Right hindlimb (tissue), 1 donor: Measurements from ENCODE around the gene CNOT10.
A peak's percentile ranks its signal among the peaks of the same experiment; 100 is the strongest.
"Not testable (repeated sequence)": the region's sequence is repeated elsewhere in the genome, so short reads cannot be mapped to it uniquely, and the experiment has no call there.

Experiments used
- DNase-seq: peaks from one replicate; pipeline ENCODE4 v3.0.0-alpha.2; 2018

CNOT10 gene

GRCh38 chr3:32684800-32685542, at the start of gene CNOT10:
TSS of gene CNOT10 (plus strand) at chr3:32685188. CDS start at chr3:32685461, 273 bp downstream.
- peak; percentile 98 for DNase-seq

- DNase-seq: no peak
Measured at GRCh38 chr3:32640939-32641338, 44.0 kb upstream of the CNOT10 start.

- DNase-seq: no peak
Measured at GRCh38 chr3:32641356-32641755, 43.6 kb upstream of the CNOT10 start.

- DNase-seq: no peak
Measured at GRCh38 chr3:32643354-32643753, 41.6 kb upstream of the CNOT10 start.

- DNase-seq: no peak
Measured at GRCh38 chr3:32643816-32644215, 41.2 kb upstream of the CNOT10 start.

GRCh38 chr3:32644380-32644779, 40.6 kb upstream of the CNOT10 start:
- no peak for DNase-seq

GRCh38 chr3:32646761-32647160, 38.2 kb upstream of the CNOT10 start:
- DNase-seq: no peak

- DNase-seq: not testable (repeated sequence)
Measured at GRCh38 chr3:32652337-32653100, 32.5 kb upstream of the CNOT10 start.

GRCh38 chr3:32655167-32655566, 29.8 kb upstream of the CNOT10 start:
- DNase-seq: no peak

- no peak for DNase-seq
Measured at GRCh38 chr3:32660634-32661033, 24.4 kb upstream of the CNOT10 start.

- no peak for DNase-seq
Measured at GRCh38 chr3:32662647-32663046, 22.3 kb upstream of the CNOT10 start.

- DNase-seq: not testable (repeated sequence)
Measured at GRCh38 chr3:32664630-32665075, 20.3 kb upstream of the CNOT10 start.

GRCh38 chr3:32667072-32667582, 17.9 kb upstream of the CNOT10 start:
- no peak for DNase-seq

GRCh38 chr3:32669226-32669625, 15.8 kb upstream of the CNOT10 start:
- DNase-seq: not testable (repeated sequence)

- not testable (repeated sequence) for DNase-seq
Measured at GRCh38 chr3:32673730-32674129, 11.3 kb upstream of the CNOT10 start.

GRCh38 chr3:32675164-32675563, 9.8 kb upstream of the CNOT10 start:
- no peak for DNase-seq

GRCh38 chr3:32675650-32676049, 9.3 kb upstream of the CNOT10 start:
- no peak for DNase-seq

GRCh38 chr3:32681811-32682210, 3.2 kb upstream of the CNOT10 start:
- no peak for DNase-seq

GRCh38 chr3:32684029-32684799, 774 bp upstream of the CNOT10 start:
- no peak for DNase-seq

GRCh38 chr3:32685543-32686185, 676 bp downstream of the CNOT10 start:
- DNase-seq: no peak

GRCh38 chr3:32686713-32687112, 1.7 kb downstream of the CNOT10 start:
- DNase-seq: no peak

GRCh38 chr3:32691847-32692246, 6.9 kb downstream of the CNOT10 start:
- no peak for DNase-seq

- no peak for DNase-seq
Measured at GRCh38 chr3:32696523-32696922, 11.5 kb downstream of the CNOT10 start.
